GM18508 (cell line): ENCODE measurements around the gene ELAC2.

Experiments
- ATAC-seq: cut with Tn5 transposase; IDR thresholded peaks from one replicate; pipeline ENCODE4 v1.9.1; 2021; ENCODE audit warnings: moderate number of reproducible peaks; ENCODE audit not compliant: insufficient read depth, unreplicated experiment

ELAC2 gene

DNA sequence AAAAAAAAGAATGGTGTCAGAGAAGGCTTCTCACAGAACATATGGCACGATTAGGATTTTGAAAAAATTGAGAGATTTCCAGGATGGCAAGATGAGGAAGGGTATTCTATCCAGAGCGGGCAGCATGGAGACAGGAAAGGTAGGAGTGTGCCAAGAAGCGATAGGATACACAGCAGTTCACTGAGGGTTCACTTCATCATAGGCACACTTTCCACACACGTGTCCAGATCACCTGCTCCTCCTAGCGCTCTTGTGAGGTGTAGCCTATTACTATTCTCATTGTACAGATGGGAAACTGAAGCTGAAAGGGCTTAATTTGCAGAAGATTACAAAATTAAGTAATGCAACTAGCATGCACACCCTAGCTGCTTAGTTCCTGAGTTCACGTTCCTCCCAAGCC, 6.2 kb upstream of the ELAC2 start:
- ATAC-seq: no peak

DNA sequence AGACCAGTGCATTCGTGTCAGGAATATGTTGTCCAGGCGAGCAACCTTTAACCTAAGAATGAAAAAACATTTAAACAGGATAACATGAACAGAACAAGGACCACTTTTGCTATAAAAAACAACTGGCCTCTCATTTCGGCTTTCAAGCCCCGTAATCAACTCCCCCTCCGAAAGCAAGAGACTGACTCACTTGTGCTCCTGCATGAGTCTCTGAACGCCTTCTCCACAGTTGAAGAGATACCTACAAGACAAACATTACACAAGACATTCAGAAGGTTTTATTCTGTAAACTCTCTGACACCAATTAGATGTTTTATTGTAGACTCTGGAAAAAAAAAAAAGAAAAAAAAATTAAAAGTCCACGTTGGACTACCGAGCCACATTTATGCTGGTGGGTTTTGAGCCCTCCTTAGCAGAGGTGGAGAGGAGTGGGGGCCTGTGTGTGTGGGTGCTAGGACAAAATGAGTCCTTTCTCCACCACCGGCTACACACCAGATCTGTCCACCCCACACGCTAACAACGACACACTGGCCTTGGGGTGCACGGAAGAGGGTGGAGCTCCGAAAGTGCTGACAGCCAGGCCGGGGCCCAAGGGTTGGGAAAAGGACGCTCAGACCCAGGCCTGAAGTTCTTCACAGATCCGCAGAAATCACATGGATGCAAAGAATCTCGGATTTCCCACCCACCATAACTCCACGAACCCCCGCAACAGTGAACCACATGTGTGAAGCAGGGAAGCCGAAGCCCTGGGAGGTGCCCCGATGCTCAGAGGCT, 759 bp downstream of the ELAC2 start:
- ATAC-seq: no peak

DNA sequence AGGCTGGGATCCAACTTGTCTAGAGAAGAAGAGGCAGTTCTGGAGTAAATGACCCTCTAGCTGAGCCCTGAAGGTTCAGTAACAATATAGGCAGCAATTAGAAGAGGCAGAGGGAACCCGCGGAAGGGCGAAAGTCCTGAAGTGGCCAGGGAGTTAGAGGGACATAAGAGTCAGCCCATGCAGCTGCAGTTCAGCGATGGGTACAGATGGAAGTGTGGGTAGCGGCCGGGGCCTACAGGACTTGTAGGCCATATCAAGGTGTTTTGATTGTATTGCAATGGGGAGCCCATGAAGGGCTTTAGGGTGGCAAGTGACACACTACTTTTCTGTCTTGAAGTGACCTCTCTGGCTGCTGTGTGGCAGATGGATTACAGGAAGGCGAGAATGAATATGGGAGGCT, 3.0 kb downstream of the ELAC2 start:
- no peak for ATAC-seq

DNA sequence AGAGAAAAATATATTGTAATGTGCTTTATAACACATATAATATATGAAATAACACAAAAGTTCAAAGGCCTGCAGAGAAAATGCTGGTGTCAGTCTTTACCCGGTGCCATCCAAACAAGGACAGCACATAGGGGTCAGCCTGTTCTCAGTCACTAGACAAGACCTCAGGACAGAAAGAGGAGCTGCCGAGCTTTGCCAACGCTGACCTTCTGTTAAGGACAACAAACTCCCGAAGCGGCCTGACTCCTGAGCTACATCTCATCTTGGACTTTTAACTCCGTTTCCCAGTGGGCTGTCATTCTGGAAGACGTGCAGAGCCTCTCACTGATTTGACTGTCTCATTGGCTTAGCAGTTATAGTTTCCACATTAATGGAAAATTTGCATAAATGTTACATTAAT, 6.9 kb downstream of the ELAC2 start:
- no peak for ATAC-seq

DNA sequence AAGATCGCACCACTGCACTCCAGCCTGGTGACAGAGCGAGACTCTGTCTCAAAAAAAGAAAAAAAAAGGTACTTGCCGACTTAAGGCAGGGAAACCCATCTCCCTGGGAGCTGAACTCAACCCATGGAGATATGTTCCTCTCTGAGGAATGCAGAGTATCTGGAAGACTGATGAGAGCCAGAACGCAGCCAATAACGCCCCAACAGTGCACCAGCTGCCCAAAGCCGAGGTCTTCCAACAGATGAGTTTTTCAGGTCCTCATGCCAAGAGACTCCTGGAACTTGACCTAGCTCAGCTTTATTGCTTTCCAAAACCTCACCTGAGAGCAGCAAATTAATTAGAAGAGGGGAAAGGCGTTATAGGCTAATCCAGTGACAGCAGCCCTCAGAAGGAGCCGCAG, 9.4 kb downstream of the ELAC2 start:
- ATAC-seq: no peak

DNA sequence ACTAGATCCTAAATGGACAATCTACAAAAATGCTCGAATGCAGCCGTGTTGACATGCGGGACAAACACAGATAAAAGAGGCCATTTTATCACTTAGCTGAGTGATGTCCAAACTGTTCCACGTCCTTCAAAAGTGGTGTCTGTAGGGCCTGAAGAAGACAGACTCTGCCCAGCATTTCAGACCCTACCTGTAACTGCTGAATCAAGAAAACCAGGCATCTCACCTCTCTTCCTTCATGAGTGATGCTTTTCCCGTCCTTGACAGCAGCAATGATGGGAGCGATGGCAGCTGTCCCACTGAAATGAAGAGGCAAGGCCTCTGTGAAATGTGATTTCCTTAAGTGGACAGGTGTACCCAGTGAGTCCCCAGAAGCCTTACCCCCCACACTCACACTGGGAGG, 12.3 kb downstream of the ELAC2 start:
- no peak for ATAC-seq

- no peak for ATAC-seq
These were observed 13.5 kb downstream of the ELAC2 start for GRCh38 chr17:13004336-13004735.

DNA sequence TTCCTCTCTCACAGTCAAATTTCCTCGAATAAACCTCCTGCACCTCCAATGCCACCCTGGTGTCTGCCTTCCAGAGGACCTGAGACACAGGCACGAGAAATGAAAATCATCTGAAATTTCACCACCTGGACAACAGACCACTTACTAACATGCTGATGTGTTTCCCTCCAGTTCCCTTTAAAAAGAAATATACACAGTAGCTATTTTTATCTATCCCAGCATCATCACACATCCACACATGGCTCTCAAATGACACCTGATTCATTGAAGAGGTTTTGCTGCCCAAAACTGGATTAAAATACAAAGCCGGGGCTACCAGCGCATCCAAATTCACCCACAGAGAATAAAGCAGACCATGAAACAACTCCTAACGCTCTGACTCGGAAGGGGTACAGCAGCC, 13.9 kb downstream of the ELAC2 start:
- ATAC-seq: no peak

DNA sequence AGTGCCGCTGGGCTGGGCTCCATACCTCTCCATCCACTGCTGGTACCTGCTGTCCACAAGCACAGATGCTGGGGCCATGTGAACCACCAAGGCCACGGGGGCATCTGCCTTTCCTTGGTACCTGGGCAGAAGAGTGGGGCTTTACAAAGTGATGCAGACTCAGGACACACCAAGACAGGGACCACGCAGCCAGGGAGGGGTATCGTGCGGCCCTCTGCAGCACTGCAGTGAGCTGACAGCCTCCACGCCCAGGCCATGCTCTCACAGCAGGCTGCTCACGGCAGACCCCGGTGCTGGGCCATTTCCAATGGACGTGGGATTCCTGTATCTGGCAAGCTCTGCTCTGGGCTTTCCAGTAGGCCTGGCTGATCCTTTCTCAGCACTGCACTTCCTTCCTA, 14.4 kb downstream of the ELAC2 start:
- no peak for ATAC-seq

GRCh38 chr17:13002761-13003453, 14.9 kb downstream of the ELAC2 start:
- ATAC-seq: no peak

- ATAC-seq: no peak
These were observed 15.7 kb downstream of the ELAC2 start for GRCh38 chr17:13001991-13002615.

- no peak for ATAC-seq
These were observed 17.3 kb downstream of the ELAC2 start for GRCh38 chr17:13000561-13000960.

DNA sequence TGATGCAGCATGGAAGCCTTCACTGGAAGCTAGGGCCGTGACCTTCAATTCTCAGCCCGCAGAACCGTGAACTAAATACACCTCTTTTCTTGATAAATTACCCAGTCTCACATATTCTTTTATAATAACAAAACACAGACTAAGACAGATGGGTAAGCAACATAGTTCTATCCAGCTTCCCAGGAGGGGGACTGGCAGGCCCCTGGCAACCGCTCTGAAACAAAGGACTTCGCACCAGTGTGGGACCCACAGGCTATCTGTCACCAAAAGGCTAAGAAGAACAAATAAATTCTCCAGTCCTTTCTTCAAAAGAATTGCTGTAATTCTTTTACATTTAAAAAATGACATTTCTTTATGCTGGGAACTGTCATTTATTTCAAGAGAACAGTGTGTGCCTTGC, 19.0 kb downstream of the ELAC2 start:
- no peak for ATAC-seq

- ATAC-seq: no peak
These were observed 19.4 kb downstream of the ELAC2 start for GRCh38 chr17:12998461-12998860.

DNA sequence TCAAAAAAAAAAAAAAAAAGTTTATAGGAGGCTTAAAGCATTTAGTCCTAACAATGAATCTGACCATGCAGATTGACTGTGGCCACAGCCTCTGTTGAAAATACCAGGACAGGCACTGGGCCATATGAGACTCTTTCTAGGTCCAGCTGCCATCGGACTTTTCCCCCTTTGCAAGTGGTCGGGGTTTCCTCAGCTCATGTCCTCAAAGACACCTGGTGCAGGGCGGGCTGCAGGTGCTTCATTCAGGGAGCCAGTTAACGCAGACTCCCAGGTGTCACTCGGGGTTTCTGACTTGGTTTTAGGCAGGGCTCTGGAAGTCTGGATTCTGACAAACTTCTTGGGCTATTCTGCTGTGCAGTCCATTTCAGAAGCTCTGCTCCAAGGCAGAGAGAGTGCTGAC, 20.9 kb downstream of the ELAC2 start:
- ATAC-seq: no peak

DNA sequence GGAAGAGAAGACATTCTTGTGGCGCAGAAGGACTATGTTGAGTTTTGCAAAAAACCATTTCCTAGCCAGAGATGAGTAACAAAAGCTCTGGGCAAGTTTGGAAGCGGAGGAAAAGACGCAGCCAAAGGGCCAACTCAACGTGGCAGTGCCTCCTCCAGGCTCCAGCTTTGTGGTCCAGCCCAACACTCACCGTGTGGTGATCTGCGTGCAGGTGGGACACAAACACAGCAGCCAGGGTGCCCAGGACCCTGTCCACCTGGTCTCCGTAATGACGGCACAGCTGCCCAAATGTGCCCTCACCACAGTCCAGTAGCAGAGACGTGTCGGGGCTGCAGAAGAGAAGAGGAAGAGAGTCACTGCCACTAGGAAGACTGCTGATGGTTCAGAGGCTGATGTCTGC, 21.5 kb downstream of the ELAC2 start:
- no peak for ATAC-seq

DNA sequence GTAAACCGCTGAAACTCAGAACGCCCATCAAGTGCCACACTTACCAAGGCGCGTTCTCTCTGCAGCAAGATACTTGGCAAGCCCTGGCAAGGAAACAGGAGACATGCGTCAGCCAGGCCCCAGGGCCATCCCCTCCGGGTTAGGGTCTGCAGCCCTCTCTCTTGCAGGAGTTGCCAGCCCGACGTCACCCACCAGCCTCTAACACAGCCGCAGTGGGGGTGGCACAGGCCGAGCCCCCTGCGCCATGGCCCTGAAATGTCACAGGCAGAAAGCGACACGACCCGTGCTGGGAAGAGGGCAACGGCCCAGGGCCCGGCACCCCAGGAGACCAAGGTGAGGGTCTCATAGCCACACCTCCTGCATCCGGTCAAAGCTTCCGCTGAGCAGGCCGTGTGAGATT, 21.9 kb downstream of the ELAC2 start:
- ATAC-seq: no peak

- no peak for ATAC-seq
These were observed 22.5 kb downstream of the ELAC2 start for GRCh38 chr17:12995106-12995895.

GRCh38 chr17:12994341-12995074, 23.3 kb downstream of the ELAC2 start:
- ATAC-seq: no peak

DNA sequence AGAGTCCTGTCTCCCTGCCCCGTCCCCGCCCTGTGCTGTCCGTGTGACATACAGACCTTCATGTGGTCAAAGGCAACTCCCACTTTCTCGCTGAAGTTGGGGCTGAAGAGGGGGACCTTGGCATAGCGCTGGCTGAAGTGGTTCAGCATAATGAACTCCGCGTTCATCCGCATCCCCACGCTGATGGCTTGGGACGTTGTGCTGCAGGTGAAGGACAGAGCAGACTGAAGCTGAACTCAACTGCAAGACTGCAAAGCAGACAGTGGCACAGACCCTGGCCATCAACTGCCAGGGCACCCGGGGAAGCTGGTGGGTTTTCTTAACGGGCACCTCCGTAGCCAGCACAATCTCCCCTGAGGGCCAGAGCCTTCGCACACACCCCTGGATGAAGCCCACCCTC, 24.2 kb downstream of the ELAC2 start:
- ATAC-seq: no peak
